Measurements from ENCODE around the gene ITPRIPL1.

The ITPRIPL1 gene

GRCh38 chr2:96359866-96360265 lies 34.7 kb downstream of the ITPRIPL1 start:
- DNase-seq: no peak

DNA sequence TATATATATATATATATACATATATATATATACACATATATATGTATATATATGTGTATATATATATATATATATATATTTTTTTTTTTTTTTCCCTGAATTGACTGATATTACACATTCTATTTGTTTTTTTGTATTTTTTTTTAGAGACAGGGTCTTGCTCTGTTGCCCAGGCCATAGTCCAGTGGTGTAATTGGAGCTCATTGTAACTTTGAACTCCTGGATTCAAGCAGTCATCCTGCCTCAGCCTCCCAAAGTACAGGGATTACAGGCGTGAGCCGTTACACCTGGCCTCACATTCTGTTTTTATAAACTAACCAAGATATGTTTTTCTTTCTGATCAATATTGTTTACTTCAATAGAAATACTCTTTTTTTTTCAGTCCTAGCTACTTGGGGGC lies 36.6 kb downstream of the ITPRIPL1 start:
- DNase-seq: no peak

DNA sequence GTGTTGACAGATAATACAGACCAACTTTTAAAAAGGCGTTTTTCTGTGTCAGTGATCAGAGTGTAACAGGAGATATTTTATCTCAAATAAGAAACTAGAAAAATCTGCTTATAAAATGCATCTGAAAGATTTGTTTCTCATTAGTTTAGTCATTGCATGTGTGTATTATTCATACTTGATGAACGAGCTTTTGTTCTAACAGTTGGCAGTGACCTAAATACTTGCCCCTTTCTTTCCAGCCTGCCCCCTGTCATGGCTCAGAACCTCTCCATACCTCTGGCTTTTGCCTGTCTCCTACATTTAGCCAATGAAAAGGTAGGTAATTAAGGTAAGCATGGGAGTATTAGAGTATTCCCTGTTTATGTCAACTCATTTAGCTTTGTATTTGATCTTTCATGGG lies 44.1 kb downstream of the ITPRIPL1 start:
- DNase-seq: no peak

DNA sequence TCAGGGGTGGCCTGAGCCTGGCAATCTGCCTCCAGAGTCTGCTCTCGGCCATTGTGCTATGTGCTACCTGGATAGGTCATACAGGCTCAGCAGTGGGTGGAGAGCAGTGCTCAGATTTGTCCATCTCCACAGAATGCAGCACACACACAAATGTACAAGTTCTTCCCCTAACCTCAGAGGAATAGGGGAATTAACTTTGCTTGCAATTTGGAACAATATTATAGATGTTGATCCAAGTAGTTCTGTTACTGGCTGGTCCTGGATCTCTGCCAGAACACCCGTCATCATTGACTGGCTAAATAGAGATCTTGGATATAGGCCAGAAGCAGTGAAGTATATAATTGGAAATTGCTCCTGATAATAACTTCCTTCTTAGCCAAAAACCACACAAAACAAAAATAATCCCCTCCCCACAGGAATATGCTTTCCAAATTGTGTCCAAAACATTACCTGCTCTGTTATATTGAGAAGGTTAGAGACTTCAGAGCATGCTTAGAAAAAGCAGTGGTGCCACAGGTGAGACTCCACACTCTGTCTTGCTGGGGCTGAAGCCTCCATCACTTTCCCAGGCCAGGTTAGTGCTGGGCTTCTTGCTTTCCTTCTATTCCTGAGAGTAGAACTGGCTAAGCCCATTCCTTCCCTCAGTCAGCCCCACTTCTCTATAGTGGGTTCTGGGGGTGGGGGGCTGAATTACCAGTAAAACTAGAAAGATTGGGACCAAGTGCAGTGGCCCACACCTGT lies 49.3 kb downstream of the ITPRIPL1 start:
- DNase-seq: peak; percentile 79

All from NCI-H446 treated with DMSO at 0.1 percent for 48 hours (cell line).